ACHN (cell line): Measurements from ENCODE around the gene DSG4.

Source experiments
- DNase-seq: peaks from one replicate; pipeline ENCODE4 v3.0.0-alpha.2; 2015
- in situ Hi-C: cut with HindIII; loops from 2 replicates; pipeline ENCODE4 v1.10.0; 2017; ENCODE audit warnings: low sequenced_read_pairs, low pct_ligation_motif_present, low pct_unique_long_range_greater_than_20kb

The DSG4 gene

DNA sequence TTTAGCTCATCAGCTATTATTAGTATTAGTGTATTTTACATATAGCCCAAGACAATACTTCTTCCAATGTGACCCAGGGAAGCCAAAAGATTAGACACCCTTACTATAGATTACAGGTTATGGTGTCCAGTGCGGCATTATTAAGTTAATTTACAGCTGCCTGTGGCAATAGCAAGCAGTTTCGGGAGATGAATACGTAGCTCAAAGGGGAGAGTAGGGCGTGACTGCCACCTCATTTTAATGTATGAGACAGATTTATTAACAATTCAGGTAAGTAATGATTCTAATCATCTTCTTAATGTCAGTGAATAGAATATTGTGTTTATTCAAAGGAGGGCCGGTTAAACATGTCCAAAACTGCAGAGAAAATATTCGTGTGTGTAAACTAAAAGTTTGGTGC lies 64.2 kb downstream of the DSG4 start:
- in situ Hi-C loops, result no loop called here
- DNase-seq, result no peak

DNA sequence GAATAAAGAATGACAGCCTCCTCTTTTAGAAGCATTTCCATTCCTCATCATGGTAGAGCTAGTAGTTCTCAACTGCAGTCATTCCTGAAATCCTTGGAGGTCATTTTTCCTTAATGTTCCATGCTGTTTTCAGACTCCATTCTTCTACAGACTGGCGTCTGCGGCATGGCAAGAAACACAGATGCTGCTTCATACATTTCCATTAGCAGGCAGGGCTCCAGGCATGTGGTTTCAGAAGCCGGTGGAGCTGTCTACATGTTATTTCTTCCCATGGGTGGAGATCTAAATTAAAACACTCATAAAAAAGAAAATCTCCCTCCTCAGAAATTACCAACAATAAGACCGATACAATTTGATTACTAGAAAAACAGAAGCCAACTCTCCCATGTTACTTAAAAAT lies 64.9 kb downstream of the DSG4 start:
- no peak for DNase-seq
- in situ Hi-C loops, result no loop called here

DNA sequence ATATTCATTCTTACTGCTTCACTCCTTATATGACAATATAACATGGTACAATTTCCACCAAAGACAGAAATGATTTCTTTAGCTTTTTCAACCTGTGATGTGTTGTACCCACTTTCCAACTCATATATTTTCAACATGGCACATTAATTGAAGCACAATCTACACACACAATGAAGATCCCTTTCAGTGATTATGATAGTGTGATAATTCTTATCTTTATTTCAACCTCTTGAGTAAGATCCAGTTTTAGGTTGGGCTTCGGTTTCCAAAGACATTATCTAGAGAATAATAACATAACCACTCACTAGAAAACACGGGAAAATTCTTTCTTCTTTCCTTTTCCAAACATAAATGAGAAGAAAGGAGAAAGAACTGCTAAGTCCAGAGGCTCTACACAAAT lies 67.6 kb downstream of the DSG4 start:
- no peak for DNase-seq
- in situ Hi-C loops, result no loop called here

DNA sequence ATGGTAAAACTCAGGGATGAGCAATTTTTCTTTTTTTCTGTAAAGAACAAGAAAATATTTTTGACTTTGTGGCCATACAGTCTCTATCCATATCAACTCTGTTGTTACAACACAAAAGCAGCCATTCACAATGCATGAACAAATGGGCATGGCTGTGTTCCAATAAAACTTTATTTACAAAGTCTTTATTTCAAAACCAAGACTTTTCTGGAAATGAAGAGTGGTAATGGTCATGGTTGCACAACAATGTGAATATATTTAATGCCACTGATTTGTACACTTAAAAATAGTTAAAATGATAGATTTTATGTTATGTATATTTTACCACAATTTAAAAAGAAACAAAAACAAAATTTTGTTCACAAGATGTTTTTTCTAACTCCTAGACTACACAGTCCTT lies 69.3 kb downstream of the DSG4 start:
- DNase-seq, result no peak
- in situ Hi-C loops, result no loop called here

DNA sequence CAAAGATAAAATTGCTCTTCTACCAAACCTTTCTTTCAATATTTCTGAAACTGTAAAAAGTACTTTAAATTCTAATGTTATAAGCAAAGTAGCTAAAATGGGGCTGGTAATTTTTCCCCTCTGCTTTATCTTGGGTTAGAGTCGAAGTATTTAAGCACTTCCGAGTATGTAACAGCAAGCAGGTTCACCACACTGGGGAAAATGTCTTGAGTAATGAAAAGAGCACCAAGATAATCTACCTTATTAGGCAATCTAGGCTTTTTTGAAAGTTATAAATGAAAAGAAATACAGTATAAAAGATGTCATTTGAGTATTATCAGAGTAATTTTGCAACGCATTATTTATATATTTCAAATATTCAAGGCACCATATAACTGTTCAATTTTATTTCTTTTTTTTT lies 70.3 kb downstream of the DSG4 start:
- no peak for DNase-seq
- in situ Hi-C loops, result no loop called here

DNA sequence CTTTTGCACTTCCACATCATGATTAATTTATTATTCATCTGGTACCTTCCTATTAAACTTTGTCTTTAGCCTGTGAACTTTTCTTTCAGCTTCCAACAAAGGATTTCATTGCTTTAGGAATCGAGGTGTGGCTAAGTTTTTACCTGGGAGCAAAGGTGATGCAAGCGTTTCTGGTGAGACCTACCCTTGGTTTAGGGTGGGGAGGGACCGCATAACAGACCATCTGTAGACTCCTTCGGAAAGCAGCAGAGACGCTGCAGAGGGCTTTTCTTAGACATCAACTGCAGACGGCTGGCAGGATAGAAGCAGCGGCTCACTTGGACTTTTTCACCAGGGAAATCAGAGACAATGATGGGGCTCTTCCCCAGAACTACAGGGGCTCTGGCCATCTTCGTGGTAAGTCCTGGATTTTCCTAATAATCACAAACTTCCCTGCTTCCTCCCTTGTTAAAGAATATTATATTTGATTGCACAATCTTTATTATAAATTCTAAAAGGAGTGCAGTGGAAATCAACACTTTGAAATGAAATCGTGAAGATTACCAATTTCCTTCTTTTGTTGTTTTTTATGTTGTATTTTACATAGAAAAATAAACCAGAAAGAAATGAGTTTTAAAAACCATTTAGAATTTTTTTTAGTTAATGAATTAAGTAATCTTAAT lies 71.1 kb downstream of the DSG4 start, which contains the start of gene DSG3:
Gene DSG3, plus strand, starts transcription at position 212 of the 662 bp plus-strand sequence. Its CDS starts 137 bp downstream, at position 349.
- DNase-seq, result no peak
- in situ Hi-C loops, result no loop called here

DNA sequence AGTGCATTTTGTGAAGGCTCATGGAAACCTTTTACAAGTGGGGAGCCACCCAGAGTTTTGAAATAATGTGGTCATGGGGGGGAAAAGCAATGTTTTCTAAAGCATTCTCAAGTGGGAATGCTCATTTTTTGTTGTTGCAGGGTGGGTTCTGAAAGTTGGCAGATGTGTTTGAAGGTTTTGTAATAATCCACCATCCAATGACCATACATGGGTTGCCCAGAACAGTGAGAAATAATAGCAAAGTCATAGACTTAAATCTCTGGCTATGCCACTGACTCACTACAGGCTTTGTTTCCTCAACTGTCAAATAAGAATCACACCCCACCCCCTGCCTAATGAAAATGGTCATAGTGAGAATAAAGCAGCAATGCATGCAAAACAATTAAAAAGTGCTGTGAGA lies 73.8 kb downstream of the DSG4 start:
- DNase-seq, result no peak
- in situ Hi-C loops, result no loop called here

DNA sequence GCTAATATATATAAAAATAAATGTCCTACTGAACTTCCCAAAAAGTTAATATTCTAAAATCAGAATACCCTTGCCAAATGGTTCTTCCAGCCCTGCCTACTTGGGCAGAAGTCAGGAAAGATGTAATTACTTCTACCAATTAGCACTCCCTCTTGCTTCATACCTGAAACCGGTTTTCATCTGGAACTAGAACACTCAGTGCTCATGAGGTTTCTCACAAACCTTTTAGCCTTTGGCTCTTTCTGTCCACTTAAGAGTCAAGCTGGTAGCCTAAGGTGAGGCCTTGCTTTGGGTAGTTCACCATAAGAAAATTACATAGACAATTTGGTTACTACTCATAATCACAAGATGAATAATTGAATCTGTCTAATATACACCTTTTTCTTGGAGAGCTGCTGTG lies 75.0 kb downstream of the DSG4 start:
- in situ Hi-C loops, result no loop called here
- DNase-seq, result no peak

DNA sequence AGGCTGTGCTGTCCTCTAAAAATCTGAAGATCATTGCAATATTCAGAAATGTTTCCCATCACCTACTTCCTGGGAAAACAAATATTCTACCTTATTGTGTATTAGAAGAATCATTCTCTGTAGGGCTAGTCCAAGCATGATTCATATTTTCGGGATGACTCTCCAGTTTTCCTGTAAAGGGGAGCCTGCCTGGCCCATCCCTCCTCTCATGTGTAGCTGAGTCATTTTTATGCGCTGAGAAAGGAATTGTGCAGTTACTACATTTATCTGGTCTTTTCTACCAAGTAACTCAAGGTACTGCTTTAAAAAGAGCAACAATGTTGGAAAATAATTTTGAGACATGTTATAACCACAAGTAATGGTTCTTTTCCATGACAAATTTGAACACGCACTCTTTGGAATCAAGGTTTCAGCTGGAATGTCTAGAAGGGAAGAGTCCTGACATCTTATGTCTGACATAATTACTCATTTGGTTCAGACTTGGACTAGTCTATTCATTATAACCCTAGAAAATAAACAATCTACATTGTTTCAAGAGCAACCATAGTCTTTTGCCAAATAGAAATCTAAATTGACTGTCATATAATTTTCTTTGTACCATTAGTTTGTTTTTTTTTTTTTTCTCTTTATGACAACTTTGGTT lies 77.6 kb downstream of the DSG4 start:
- peak; percentile 83 for DNase-seq
- in situ Hi-C loops, result no loop called here
